Measurements from ENCODE around the gene FARS2. TPM values are rescaled to one million over a fixed set of nuclear protein-coding genes. Genes with fewer than 3 reads are reported as not detected.
"Not testable (repeated sequence)": the region's sequence is repeated elsewhere in the genome, so short reads cannot be mapped to it uniquely, and the experiment has no call there.

FARS2 gene
- polyA plus RNA-seq, 10 donors = 9.2 to 14.0 (median 11.9) TPM

DNA sequence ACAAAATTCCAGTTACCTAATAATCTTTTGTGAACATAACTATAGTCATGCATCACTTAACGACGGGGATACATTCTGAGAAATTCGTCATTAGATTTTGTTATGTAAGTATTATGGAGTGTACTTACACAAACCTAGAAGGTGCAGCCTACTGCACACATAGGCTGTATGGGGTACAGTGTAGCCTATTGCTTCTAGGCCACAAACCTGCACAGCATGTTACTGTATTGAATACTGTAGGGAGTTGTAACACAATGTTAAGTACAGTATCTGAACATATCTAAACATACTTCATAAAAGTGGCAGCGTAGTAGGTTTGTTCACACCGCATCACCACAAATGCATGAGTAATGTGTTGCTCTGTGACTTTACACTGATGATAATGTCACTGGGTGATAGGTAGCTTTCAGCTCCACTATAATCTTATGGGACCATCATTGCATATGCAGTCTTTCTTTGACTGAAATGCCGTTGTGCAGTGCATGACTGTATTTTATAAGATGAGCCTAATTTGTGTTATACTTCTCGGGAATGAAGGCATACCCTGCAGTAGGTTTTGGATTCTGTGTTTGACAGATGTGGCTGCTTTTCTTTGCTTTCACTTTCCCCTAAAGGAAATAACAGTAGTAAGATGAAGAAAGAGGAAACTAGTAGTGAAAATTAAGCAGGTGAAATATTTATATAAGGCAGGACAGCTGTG, 365.6 kb downstream of the FARS2 start:
- no peak for DNase-seq

GRCh38 chr6:5630636-5631035, 369.3 kb downstream of the FARS2 start:
- DNase-seq = no peak

DNA sequence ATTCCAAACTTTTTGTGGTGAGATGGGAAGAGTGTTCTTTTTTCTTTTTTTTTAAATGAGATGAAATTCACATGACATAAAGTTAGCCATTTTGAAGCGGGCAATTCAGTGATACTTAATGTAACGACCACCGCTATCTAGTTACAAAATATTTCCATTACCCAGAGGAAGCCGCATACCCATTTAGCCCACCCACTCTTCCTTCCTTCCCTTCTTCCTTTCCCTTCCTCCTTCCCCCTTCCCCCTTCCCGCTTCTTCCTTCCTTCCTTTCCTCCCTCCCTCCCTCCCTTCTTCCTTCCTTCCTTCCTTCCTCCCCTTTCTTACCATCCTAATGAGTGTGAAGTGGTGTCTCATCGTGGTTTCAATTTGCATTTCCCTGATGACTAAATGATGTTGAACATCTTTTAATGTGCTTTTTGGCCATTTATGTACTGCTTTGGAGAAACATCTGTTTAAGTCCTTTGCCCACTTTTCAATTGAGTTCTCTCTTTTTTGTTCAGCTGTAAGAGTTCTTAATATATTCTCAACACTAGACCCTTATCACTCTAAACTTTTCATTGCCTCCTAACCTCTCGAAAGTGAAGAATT, 371.1 kb downstream of the FARS2 start:
- DNase-seq = no peak

DNA sequence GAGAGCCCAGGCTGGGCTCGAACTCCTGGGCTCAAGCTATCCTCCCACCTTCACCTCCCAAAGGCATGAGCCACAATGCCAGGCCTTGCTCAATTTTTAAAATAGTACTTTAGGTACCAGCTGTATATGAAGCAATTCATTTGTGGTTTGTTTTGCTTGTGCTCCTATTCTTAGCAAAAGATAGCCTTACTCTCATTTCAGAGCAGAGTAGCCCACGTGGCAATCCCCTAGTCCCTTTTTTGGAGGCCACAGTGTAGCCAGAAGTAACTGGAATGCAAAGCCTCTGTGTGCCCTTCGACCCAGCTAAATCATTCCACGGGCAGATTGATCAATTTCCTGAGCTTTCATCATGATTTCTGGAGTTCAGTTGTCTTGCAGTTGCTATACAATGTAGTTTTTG, 373.2 kb downstream of the FARS2 start:
- no peak for DNase-seq

- DNase-seq = no peak
These were observed 375.1 kb downstream of the FARS2 start for GRCh38 chr6:5636210-5637030.

GRCh38 chr6:5637714-5638113, 376.4 kb downstream of the FARS2 start:
- no peak for DNase-seq

DNA sequence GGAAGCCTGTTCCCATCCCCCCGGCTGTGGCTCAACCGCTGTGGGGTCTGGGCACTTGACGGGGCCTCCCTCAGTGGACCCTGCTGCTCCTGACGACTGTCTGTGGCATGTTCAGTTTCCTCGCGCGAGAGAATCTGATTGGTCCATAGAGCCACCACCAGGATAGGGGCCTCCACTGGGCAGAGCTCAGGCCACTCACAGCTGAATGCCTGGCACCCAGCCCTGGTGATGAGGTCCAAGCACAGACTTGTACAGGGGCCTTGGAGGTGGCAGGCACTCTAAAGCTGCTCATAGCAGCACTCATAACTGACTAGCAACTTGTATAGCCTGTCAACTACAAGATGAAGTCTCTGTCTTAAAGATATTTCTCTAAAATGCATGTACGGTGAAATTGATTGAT, 377.4 kb downstream of the FARS2 start:
- no peak for DNase-seq

GRCh38 chr6:5639193-5639592, 377.9 kb downstream of the FARS2 start:
- no peak for DNase-seq

DNA sequence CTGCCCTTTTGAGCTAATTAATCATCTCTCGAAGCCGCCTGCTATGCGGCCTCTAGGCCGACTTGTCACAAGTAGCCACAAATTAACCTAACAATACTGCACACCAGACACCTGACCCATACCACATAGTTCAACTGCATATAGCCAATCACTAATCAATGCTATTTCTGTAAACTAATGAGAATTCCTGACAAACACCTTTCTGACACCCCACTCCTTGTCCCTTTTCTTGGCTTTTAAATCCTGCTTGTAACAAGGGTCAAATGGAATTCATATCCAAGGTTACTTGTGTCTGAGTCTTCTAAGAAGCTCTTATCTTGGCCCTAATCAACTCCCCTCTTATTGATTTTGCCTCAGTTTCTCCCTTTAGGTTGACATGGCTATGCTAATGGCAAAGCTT, 379.3 kb downstream of the FARS2 start:
- DNase-seq = no peak

DNA sequence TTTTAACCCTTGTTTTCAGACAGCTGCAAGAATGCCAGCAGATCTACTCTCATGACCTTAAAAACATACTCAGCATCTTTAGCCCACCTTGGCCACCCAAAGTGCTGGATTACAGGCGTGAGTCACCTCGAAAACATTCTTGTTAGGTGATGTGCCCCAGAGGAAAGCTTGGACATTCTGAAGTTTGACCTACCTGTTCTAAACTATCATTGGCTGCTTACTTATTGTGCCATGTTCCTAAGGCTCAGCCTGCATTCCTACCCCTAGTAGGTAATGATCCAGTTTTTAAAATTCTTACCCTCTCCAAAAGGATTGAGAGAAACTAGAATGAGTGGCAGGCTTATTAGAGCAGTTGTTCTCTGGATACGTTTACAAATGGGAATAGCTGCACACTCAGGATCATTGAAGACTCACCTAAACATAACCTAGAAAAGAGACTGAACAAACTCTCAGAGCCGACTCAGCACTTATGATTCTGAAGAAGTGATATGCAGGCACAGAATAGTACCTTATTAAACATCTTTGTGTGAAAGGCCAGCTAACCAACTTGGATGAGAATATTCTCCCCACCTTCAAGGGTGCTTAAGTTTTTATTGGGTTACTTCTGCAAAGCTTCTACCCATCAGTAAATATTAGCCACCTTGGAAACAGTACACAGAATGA, 383.3 kb downstream of the FARS2 start:
- no peak for DNase-seq

- DNase-seq = peak in 1 of 3 donors; percentile 23
These were observed 384.3 kb downstream of the FARS2 start for GRCh38 chr6:5645328-5646290.

DNA sequence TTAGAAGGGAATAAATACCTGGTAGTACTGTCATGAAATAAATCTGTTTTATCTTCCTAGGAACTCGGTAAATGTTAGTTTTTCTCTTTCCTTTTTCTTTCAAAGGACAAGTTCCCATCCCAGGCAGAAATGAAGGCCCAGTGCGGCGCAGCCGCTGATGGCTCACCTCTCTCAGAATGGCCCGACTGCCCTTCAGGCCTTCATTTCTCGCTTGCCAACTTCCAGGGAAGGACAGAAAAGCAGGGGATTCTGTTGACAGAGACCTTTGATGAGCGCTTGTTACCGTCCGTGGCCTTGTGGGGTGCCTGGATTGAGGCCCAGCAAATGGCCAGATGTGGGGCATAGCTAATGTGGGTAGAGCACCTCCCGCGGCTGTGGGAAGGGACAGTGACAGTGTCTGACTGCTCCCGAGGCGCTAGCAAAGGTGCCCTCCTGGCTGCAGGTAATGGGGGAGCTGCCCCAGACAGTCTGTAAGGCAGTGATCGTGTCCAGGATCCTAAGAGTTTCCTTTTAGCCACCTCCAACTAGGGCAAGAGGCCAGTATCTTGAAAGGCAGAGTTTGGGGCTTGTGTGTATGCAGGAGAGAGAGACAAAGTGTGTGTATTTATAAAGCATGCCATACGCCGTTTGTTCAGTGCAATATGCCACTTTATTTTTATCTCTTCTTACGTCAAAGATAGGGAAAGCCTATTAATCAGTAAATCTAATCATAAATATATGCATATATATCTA, 391.3 kb downstream of the FARS2 start:
- no peak for DNase-seq

DNA sequence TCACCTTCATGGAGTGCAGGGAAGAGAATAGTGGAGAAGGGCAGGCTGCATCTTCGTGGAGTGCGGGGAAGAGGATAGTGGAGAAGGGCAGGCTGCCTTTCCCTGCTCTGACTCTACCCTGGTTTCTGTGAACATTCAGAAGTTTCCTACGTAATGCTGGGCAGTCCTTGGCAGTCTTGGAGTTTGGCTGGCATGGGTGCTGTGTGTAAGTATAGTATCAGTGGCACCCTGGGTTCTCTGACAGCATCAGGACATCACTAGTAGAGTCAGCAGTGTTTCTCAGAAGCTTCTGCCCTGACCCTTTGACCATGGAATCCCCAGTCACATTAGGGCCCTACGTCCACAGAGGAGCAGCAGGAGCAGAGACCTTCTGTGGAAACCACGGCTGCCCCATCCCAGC, 392.5 kb downstream of the FARS2 start:
- DNase-seq = no peak

DNA sequence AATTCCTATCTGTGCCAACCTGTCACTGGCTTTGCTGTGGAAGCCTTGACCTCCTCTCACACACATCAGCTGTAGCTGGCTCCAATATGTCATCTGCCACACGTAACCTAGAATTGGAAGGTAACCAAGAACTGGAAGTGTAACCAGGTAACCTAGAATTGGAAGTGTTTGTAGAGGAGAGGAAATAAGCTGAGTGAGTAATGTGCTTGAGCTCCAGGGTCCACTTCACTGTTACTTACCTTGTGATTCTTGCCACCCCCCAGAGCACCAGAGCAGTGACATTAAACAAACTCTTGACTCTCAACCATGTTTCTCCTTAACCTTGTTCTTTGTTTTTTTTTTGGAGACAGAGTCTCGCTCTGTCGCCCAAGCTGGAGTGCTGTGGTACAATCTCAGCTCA, 394.9 kb downstream of the FARS2 start:
- DNase-seq = no peak

DNA sequence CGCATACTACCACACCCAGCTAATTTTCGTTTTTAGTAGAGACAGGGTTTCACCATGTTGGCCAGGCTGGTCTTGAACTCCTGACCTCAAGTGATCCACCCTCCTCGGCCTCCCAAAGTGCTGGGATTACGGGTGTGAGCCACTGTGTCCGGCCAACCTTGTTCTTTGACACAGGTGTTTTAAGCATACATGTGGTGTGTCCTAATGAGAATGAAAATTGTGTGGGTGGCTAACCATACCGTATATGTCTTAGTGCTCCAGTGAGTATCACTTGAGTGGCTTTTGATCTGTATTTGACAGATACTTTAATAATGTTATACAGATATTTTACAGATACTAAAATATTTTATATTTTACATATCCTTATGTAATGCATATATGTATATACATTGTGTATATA, 395.4 kb downstream of the FARS2 start:
- DNase-seq = not testable (repeated sequence)

DNA sequence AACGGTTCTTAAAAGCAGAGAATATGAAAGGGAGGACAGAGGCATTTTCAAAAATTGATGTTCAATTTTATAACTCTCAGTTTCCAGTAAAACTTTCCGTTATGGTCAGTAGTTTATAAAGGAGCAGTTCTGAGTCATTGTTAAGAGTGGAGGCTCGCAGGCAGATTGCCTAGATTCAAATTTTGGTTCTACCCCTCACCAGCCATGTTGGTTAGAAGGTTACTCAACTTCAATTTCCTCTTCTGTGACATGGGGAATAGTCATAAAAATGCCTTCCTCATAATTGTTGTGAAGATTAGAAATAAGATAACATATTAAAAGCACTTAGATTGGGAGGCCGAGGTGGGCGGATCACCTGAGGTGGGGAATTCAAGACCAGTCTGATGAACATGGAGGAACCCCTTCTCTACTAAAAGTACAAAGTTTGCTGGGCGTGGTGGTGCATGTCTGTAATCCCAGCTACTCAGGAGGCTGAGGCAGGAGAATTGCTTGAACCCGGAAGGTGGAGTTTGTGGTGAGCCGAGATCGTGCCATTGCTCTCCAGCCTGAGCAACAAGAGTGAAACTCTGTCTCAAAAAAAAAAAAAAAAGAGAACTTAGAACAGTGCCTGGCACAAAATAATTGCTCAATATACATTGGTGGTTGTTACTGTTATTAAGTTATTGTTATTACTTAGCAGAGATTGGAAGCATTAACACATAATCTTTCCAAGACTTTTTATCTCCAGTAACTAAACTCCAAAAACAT, 396.5 kb downstream of the FARS2 start:
- no peak for DNase-seq

- DNase-seq = no peak
These were observed 398.2 kb downstream of the FARS2 start for GRCh38 chr6:5659467-5659866.

- no peak for DNase-seq
These were observed 399.5 kb downstream of the FARS2 start for GRCh38 chr6:5660772-5661171.

GRCh38 chr6:5662797-5663196, 401.5 kb downstream of the FARS2 start:
- DNase-seq = no peak

GRCh38 chr6:5663259-5663658, 401.9 kb downstream of the FARS2 start:
- no peak for DNase-seq

All from muscle of back (tissue), 11 donors.